HG03378 (cell line): ENCODE data around the gene MYH10.

Experiments
- ATAC-seq: cut with Tn5 transposase; IDR thresholded peaks from one replicate; pipeline ENCODE4 v1.9.1; 2021; ENCODE audit warnings: mild to moderate bottlenecking, moderate library complexity; ENCODE audit not compliant: unreplicated experiment

Gene MYH10

GRCh38 chr17:8451933-8452614 is 178.5 kb downstream of the MYH10 start:
- ATAC-seq, result no peak

- ATAC-seq, result no peak
These were observed 182.2 kb downstream of the MYH10 start for GRCh38 chr17:8448310-8448709.

DNA sequence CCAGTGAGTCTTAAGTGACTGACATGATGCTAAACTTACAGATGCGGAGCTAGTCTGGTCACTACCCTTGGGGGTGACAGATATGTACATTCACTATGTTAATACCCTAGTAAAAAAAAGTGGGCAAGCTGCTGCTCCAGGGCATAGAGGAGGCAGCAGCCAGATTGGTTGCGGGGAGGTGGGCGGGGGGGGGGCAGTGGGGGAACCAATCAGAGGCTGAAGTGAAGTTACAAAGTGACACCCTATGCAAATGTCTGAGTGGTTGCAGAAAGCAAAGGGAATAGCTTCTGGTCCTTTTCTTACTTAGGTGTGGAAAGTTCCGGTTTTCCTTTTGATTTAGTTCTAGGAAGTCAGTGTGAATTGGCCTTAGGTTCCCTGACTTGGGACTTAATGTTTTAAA is 182.7 kb downstream of the MYH10 start:
- ATAC-seq, result no peak

DNA sequence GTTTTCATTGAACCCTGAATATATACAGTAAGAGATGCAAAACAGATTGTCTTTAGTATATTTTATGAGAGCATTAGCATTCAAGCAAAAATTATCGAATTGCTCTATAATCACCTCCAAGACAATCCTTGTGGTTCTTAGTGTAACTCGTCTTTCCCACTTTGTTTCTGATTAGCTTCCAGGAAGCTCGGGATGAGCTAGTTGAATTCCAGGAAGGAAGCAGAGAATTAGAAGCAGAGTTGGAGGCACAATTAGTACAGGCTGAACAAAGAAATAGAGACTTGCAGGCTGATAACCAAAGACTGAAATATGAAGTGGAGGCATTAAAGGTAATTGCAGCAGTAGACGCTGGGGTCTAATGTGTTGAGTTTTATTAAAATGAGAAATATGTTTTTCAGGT is 185.0 kb downstream of the MYH10 start:
- ATAC-seq, result no peak

DNA sequence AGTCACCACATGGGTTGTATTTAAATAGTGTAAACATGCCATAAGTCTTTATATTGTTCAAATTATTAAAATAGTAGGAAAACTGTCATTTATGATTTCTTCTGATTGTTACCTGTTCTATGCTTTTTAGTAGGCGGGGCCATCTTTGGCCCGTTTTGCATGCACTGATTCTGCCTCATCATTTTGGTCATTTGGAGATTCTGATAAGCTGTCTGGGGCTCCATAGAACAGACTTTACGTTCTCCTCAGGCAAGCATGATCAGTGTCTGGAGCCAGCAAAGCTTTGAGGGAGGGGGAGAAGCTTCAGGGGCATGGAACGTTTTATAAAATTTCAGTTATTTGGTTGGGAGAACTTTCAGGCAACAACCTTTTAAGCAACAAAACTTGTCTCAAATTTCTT is 186.0 kb downstream of the MYH10 start:
- no peak for ATAC-seq

DNA sequence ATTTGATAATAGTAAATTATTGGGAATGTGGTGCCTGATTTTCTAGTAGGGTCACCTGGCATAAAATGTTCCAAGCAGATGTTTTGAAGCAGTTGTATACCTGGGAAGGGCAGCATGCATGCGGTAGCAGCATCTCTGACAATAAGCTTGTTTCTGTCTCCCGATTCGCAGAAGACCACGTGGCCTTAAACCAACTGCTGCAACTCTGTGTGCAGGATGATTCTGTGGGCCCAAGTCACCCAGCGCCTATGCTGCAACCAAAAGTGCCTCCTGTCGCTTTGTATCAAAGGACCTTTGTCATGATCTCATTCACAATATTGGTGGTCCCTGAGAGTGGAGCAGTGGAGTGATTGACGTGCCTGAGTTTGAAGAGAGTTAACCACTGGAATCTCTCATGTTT is 186.8 kb downstream of the MYH10 start:
- ATAC-seq, result no peak

GRCh38 chr17:8442310-8442709 is 188.2 kb downstream of the MYH10 start:
- ATAC-seq, result no peak

DNA sequence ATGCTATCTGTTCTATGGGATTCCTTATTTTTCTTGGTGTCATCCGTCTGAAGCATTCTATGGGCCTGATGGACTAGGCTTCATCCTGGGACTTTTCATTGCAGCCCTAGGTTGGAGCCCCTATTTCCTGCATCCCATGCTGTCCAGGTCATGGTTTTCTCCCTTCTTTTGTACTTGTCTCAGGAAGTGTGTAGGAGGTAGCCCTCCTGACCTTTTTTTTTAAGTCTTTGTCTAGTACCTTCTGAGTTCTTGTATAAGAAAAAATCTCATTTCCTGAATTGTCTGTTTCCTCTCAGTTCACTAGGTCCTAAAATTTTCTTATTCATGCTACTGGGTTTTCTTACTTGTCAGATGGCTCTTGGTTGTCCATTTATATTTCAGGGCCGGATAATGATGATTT is 188.8 kb downstream of the MYH10 start:
- ATAC-seq, result no peak

DNA sequence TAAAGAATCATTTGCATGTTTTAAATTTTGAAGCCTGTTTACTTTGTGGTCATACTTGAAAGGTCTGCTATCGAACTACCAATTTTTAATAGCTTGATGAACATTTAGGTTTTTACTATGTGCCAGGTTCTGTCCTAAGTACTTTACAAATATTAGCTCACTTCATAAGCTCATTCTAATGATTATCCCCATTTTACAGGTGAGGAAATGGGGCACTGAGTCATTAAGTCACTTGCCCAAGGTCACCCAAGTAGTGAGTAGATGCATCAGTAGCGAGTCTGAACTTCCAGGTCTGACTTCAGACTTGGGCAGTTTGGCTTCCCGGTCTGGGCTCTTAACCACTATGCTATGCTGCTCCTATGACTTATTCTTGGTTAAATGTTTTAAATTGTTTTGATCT is 190.8 kb downstream of the MYH10 start:
- no peak for ATAC-seq

DNA sequence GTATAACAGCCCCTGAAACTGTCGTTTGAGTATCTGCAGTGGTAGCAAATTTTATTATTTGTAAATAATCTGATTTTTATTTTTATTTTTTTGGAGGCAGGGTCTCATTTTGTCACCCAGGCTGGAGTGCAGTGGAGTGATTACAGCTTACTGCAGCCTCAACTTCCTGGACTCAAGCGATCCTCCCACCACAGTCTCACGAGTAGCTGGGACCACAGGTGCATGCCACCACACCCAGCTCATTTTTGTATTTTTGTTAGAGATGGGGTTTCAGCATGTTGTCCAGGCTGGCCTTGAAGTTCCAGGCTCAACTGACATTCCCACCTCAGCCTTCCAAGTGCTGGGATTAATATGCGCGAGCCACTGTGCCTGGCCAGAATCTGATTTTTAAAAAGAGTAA is 192.1 kb downstream of the MYH10 start:
- ATAC-seq, result no peak

DNA sequence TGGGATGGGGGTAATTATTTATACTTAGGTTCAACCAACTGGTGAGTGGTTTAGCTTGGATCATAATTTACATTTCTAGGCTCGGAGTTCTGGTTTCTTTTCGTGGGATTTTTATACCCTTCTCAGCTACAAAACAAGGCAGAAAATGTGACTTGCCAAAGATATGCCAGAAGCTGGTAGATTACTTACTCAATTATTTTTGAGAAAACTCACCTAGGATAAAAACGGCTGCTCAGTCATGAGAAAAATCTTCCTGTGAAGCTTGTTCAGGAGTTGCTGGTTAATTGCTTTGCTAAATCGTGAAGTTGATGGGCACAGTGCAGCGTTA is 193.7 kb downstream of the MYH10 start:
- no peak for ATAC-seq

- ATAC-seq, result peak; percentile 34
These were observed 194.2 kb downstream of the MYH10 start for GRCh38 chr17:8436169-8436843.

DNA sequence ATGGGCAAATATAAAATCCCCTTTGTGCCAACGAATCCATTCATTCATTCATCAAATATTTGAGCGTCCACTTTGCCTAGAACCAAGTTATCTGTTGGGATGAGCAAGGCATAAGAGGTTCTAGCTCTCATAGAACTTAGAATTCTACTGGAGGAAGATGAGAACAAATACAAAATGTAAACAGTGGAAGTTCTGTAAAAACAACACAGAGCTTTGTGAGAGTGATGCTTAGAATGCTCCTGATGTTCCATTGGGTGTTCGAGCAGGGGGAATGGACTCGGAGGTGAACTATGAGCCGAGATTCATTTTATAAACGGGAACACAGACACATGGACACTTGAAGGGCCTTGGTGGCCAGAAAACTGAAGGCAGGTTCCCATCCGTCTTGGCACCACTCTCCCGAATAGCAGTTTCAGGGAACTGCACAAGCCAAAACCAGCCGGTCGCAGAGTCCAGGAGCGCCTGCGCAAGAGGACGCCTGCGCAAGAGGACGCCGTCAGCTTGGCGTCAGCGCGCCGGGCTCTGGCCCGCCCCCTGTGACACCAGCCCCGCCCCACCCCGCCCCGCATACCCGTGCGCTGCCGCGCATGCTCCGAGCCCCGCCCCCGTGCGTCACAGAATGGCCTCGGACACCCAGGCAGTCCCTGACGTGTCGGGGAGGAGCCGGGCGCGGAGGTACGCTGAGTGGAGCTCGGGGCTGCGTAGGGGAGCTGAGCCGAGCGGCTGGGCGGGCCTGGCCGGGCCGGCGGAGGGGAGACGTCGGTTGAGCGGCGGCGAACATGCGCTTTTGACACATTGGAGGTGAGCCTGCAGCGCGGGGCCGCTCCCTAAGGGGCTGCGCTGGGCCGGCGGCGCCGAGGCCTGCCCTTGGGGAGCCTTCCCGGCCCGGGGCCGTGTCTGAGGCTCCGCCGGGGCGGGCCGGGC is 195.0 kb downstream of the MYH10 start, which contains the start of gene NDEL1:
NDEL1 (plus strand) TSS at position 640 of the 924 bp plus-strand sequence. CDS start 8,388 bp downstream, outside the sequence.
- ATAC-seq, result peak; percentile 84

- ATAC-seq, result no peak
These were observed 199.6 kb downstream of the MYH10 start for GRCh38 chr17:8430966-8431365.

GRCh38 chr17:8426802-8427201 is 203.7 kb downstream of the MYH10 start:
- no peak for ATAC-seq

GRCh38 chr17:8426094-8426720 is 204.3 kb downstream of the MYH10 start:
- no peak for ATAC-seq
